ENCODE measurements around the gene LURAP1L. TPM values are rescaled to one million over a fixed set of nuclear protein-coding genes. Genes with fewer than 3 reads are reported as not detected.

LURAP1L gene
- total and polyA plus RNA-seq, 9 of the 15 experiments (the other 6 are each of a cell fraction or from before 2014, with no cell fraction given) = 0.06 to 0.28 (median 0.07) TPM; not detected in 4

DNA sequence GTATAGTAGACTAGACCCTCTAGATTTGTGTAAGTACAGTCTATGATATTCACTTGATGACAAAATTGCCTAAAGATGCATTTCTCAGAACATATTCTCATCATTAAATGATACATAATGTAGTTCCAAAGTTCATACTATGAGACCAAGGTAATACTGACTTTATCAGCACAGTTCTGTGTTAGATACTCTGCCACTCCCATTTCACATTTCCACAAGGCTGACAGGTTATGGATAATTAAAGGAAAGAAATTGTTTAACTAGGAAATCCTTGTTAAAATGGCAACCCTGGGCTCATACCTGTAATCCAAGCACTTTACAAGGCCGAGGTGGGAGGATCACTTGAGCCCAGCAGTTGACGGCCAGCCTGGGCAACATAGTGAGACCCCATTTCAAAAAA lies 48.0 kb upstream of the LURAP1L start:
- H2AFZ ChIP-seq (ENCODE audit: low read depth, low read length) = no peak overlapping the region
- no peaks in the 10 kb centered on the region for H3K9me1 ChIP-seq (ENCODE audit: control insufficient read depth, insufficient read depth, low read length)
- in situ Hi-C loops (cut with MboI) (no loop called here), intact Hi-C loops (cut with micrococcal nuclease) (no loop called here)
- no TSS peak for BruUV-seq (replicated peaks)
- no peak overlapping the region for H3K4me3 ChIP-seq
- no peaks in the 10 kb centered on the region for H3K79me2 ChIP-seq (ENCODE audit: control insufficient read depth, insufficient read depth, low read length)
- no peaks in the 10 kb centered on the region for H3K36me3 ChIP-seq (ENCODE audit: control insufficient read depth, insufficient read depth, low read length)
- H3K9me3 ChIP-seq (replicated peaks; ENCODE audit: control insufficient read depth, insufficient read depth, low read depth, low read length) = no peaks in the 10 kb centered on the region
- H4K20me1 ChIP-seq (replicated peaks; ENCODE audit: control insufficient read depth, insufficient read depth, low read length) = no peaks in the 10 kb centered on the region
- no peaks in the 10 kb centered on the region for H3K27me3 ChIP-seq (ENCODE audit: control insufficient read depth in 2 of 2, insufficient read depth in 2 of 2, low read length in 2 of 2)
- no peak overlapping the region for H3K4me2 ChIP-seq (ENCODE audit: insufficient read depth, low read length)
- 5% methylated on average over 2 of the region's 2 CpGs for WGBS (ENCODE audit: insufficient coverage, low coverage, missing lambda C conversion rate)
- no peak for ATAC-seq
- DNase-seq (ENCODE audit: extremely low read depth in 1 of 4, low spot score in 3 of 4) = no peak
- CTCF ChIA-PET (ENCODE audit: low intra/inter-chr PET ratio) = no interaction called here
- POLR2A ChIA-PET = no interaction called here
- H3K9ac ChIP-seq (ENCODE audit: insufficient read depth in 1 of 2, low read depth in 2 of 2, low read length in 2 of 2) = no peak overlapping the region
- FAIRE-seq = no peak
- H3K27ac ChIP-seq (ENCODE audit: extremely low read depth, low read depth, low read length) = no peak overlapping the region
- no peaks in the 10 kb centered on the region for H3K4me1 ChIP-seq (replicated peaks in 1 of 2; ENCODE audit: control insufficient read depth in 2 of 2, insufficient read depth in 2 of 2, low read length in 2 of 2)
- TF ChIP-seq ZNF778 (CRISPR knock-in tag; IDR thresholded peaks at IDR 0.05) = no peak
- TF ChIP-seq MTF1 (CRISPR knock-in tag; IDR thresholded peaks at IDR 0.05; ENCODE audit: borderline replicate concordance) = no peak
- TF ChIP-seq JUNB (CRISPR knock-in tag; conservative IDR thresholded peaks at IDR 0.05) = no peak
- TF ChIP-seq, protein P1, sequence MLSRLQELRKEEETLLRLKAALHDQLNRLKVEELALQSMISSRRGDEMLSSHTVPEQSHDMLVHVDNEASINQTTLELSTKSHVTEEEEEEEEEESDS (CRISPR knock-in tag; IDR thresholded peaks at IDR 0.05) = no peak
- TF ChIP-seq ZNF444 (CRISPR knock-in tag; IDR thresholded peaks at IDR 0.05) = no peak
- no peak for TF ChIP-seq ZNF75A (CRISPR knock-in tag; IDR thresholded peaks at IDR 0.05)
- TF ChIP-seq, protein P2, sequence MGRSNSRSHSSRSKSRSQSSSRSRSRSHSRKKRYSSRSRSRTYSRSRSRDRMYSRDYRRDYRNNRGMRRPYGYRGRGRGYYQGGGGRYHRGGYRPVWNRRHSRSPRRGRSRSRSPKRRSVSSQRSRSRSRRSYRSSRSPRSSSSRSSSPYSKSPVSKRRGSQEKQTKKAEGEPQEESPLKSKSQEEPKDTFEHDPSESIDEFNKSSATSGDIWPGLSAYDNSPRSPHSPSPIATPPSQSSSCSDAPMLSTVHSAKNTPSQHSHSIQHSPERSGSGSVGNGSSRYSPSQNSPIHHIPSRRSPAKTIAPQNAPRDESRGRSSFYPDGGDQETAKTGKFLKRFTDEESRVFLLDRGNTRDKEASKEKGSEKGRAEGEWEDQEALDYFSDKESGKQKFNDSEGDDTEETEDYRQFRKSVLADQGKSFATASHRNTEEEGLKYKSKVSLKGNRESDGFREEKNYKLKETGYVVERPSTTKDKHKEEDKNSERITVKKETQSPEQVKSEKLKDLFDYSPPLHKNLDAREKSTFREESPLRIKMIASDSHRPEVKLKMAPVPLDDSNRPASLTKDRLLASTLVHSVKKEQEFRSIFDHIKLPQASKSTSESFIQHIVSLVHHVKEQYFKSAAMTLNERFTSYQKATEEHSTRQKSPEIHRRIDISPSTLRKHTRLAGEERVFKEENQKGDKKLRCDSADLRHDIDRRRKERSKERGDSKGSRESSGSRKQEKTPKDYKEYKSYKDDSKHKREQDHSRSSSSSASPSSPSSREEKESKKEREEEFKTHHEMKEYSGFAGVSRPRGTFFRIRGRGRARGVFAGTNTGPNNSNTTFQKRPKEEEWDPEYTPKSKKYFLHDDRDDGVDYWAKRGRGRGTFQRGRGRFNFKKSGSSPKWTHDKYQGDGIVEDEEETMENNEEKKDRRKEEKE (IDR thresholded peaks at IDR 0.05; ENCODE audit: borderline replicate concordance in 1 of 2, control insufficient read depth in 1 of 2, low read depth in 2 of 2, low read length in 1 of 2) = no peak
- TF ChIP-seq OTX1 (CRISPR knock-in tag; IDR thresholded peaks at IDR 0.05) = no peak
- TF ChIP-seq ATF1 (CRISPR knock-in tag; IDR thresholded peaks at IDR 0.05) = no peak
- TF ChIP-seq ATF1 (tag; IDR thresholded peaks at IDR 0.05) = no peak
- TF ChIP-seq SMARCA4 (IDR thresholded peaks at IDR 0.05) = no peak
